ENCODE measurements around the gene ADAMTS20. TPM values are rescaled to one million over a fixed set of nuclear protein-coding genes. Genes with fewer than 3 reads are reported as not detected.

ADAMTS20 gene
- total RNA-seq, 1 experiment from 2014 or later = 2.7 TPM

GRCh38 chr12:43348221-43348620, 203.8 kb downstream of the ADAMTS20 start:
- Mint-ChIP-seq H3K36me3 (ENCODE audit: insufficient read depth in 1 of 3, low read depth in 3 of 3) (peaks cover 19 to 27% (median 25%) of the 10 kb centered on the region in 3 experiments), H3K27me3 (ENCODE audit: low read depth) (peaks cover 2% of the 10 kb centered on the region), H3K9me3 (peaks cover 26 to 31% of the 10 kb centered on the region in 2 experiments), H3K27ac (no peak overlapping the region), H3K4me3 (no peak overlapping the region), H3K4me1 (no peaks in the 10 kb centered on the region)
- no peak for TF ChIP-seq CTCF (conservative IDR thresholded peaks at IDR 0.05)
- Histone ChIP-seq H3K14ac (ENCODE audit: insufficient read depth, low read length) (no peak overlapping the region), H3T11ph (ENCODE audit: low read length) (no peak overlapping the region), H3K79me2 (ENCODE audit: insufficient read depth, low read length) (no peaks in the 10 kb centered on the region), H3K27me3 (ENCODE audit: insufficient read depth, low read length) (no peaks in the 10 kb centered on the region), H4K8ac (replicated peaks; ENCODE audit: insufficient read length, low read depth, low read length) (no peak overlapping the region), H2BK20ac (ENCODE audit: low read depth, low read length, poor library complexity, severe bottlenecking) (no peak overlapping the region), H3K9me3 (ENCODE audit: control insufficient read depth, low read depth, low read length) (no peaks in the 10 kb centered on the region), H3K4me1 (ENCODE audit: insufficient read depth, low read length) (no peaks in the 10 kb centered on the region), H4K20me1 (ENCODE audit: control insufficient read depth, insufficient read depth, insufficient read length) (no peaks in the 10 kb centered on the region), H2AFZ (ENCODE audit: low read length) (no peak overlapping the region), H3K18ac (ENCODE audit: insufficient read length, low read depth, low read length) (no peak overlapping the region), H3K9ac (ENCODE audit: extremely low read depth, insufficient read length, low read length) (no peak overlapping the region), H2AK5ac (ENCODE audit: insufficient read length, low read length) (no peak overlapping the region), H3K23ac (ENCODE audit: insufficient read length, low read depth, low read length) (no peak overlapping the region), H3K79me1 (ENCODE audit: insufficient read depth, low read depth, low read length, poor library complexity, severe bottlenecking) (no peaks in the 10 kb centered on the region), H2BK120ac (ENCODE audit: low read depth, low read length, poor library complexity, severe bottlenecking) (no peak overlapping the region), H2BK5ac (ENCODE audit: insufficient read length, low read length) (no peak overlapping the region), H3K23me2 (ENCODE audit: insufficient read length, low read depth, low read length, poor library complexity, severe bottlenecking) (no peaks in the 10 kb centered on the region), H2BK12ac (ENCODE audit: insufficient read length, low read depth, low read length) (no peak overlapping the region), H2BK15ac (ENCODE audit: low read depth, low read length) (no peak overlapping the region), H4K91ac (ENCODE audit: insufficient read length, low read depth, low read length) (no peak overlapping the region), H3K56ac (ENCODE audit: insufficient read length, low read depth, low read length) (no peak overlapping the region), H3K4ac (ENCODE audit: low read depth, low read length) (no peak overlapping the region), H4K5ac (ENCODE audit: insufficient read length, low read depth, low read length) (no peak overlapping the region), H3K27ac (ENCODE audit: insufficient read length, low read depth, low read length) (no peak overlapping the region), H3K4me2 (ENCODE audit: insufficient read depth, insufficient read length, low read length) (no peak overlapping the region)
- no CpG with 5 or more reads among the region's 3 CpGs for WGBS (ENCODE audit: extremely low coverage, insufficient read length, low lambda C conversion rate)
- DNase-seq = no peak
